WTC11 (cell line): ENCODE data around the gene ASCC3. TPM values are rescaled to one million over a fixed set of nuclear protein-coding genes. Genes with fewer than 3 reads are reported as not detected.

Experiments used
- ATAC-seq: fragments of 200-7000 bp; cut with Tn5 transposase; 2 replicates; pipeline ENCODE4 v1.10.0; 2021; ENCODE audit warnings: mild to moderate bottlenecking, moderate library complexity
- CTCF ChIA-PET: fragments of 300-600 bp; sonication (Branson Sonifier 250); formaldehyde crosslinking; loops from one replicate; lab custom pipeline; 2021; ENCODE audit warnings: antibody characterized with exemption; lab: Charles Lee
- POLR2A ChIA-PET: fragments of 350-600 bp; sonication (Branson Sonifier 250); formaldehyde crosslinking; loops from one replicate; lab custom pipeline; 2021; ENCODE audit warnings: antibody characterized with exemption; lab: Charles Lee
- DNase-seq: peaks from one replicate; pipeline ENCODE4 v3.0.0; 2021; ENCODE audit warnings: low spot score
- H3K27ac Mint-ChIP-seq: 2 replicates; pipeline ENCODE4 v1.8.0; 2021; ENCODE audit warnings: mixed read lengths
- H3K27me3 Mint-ChIP-seq: 2 replicates; pipeline ENCODE4 v1.8.0; 2021; ENCODE audit warnings: low read depth, mild to moderate bottlenecking, moderate library complexity, mixed read lengths
- H3K36me3 Mint-ChIP-seq: 2 replicates; pipeline ENCODE4 v1.8.0; 2021; ENCODE audit warnings: mixed read lengths
- H3K4me1 Mint-ChIP-seq: 2 replicates; pipeline ENCODE4 v1.8.0; 2022; ENCODE audit warnings: mixed read lengths
- H3K4me3 Mint-ChIP-seq: 2 replicates; pipeline ENCODE4 v1.8.0; 2021; ENCODE audit warnings: mild to moderate bottlenecking, moderate library complexity, mixed read lengths
- H3K9me3 Mint-ChIP-seq: 2 replicates; pipeline ENCODE4 v1.8.0; 2021; ENCODE audit warnings: mixed read lengths
- ARID4B ChIP-seq: sonication (generic); formaldehyde crosslinking; IDR thresholded peaks from 2 replicates; pipeline ENCODE4 v1.8.0; 2023; ENCODE audit warnings: missing genetic modification reagents, mild to moderate bottlenecking, borderline replicate concordance
- ATF3 ChIP-seq: sonication (generic); formaldehyde crosslinking; conservative IDR thresholded peaks from 2 replicates; pipeline ENCODE4 v1.8.1; 2022; ENCODE audit warnings: mild to moderate bottlenecking, missing genetic modification reagents
- ATF6 ChIP-seq: sonication (generic); formaldehyde crosslinking; IDR thresholded peaks from 2 replicates; pipeline ENCODE4 v1.8.1; 2023; ENCODE audit warnings: mild to moderate bottlenecking, missing genetic modification reagents
- CBFB ChIP-seq: sonication (generic); formaldehyde crosslinking; IDR thresholded peaks from 2 replicates; pipeline ENCODE4 v1.8.1; 2022; ENCODE audit warnings: mild to moderate bottlenecking, low read depth, missing genetic modification reagents
- CDX4 ChIP-seq: fragments of 250-450 bp; sonication (Bioruptor Pico); IDR thresholded peaks from 2 replicates; pipeline ENCODE4 v1.9.0; 2021; ENCODE audit warnings: moderate library complexity, mild to moderate bottlenecking, inconsistent platforms, borderline replicate concordance
- E2F5 ChIP-seq: sonication (generic); formaldehyde crosslinking; IDR thresholded peaks from 2 replicates; pipeline ENCODE4 v1.8.1; 2022; ENCODE audit warnings: mild to moderate bottlenecking, moderate library complexity, missing genetic modification reagents
- FOXJ3 ChIP-seq: sonication (generic); formaldehyde crosslinking; IDR thresholded peaks from 2 replicates; pipeline ENCODE4 v1.9.0; 2021; ENCODE audit warnings: missing genetic modification reagents, mild to moderate bottlenecking, borderline replicate concordance
- FOXK1 ChIP-seq: sonication (generic); formaldehyde crosslinking; IDR thresholded peaks from 2 replicates; pipeline ENCODE4 v1.8.0; 2022; ENCODE audit warnings: mild to moderate bottlenecking, moderate library complexity, missing genetic modification reagents
- GRHL2 ChIP-seq: fragments of 250-450 bp; sonication (Bioruptor Pico); IDR thresholded peaks from 2 replicates; pipeline ENCODE4 v1.8.0; 2022; ENCODE audit warnings: mild to moderate bottlenecking, moderate library complexity; ENCODE audit not compliant: insufficient replicate concordance, severe bottlenecking
- IRF1 ChIP-seq: sonication (generic); formaldehyde crosslinking; IDR thresholded peaks from 2 replicates; pipeline ENCODE4 v1.8.0; 2023; ENCODE audit warnings: missing genetic modification reagents
- IRF2 ChIP-seq: sonication (generic); formaldehyde crosslinking; IDR thresholded peaks from 2 replicates; pipeline ENCODE4 v1.8.0; 2022; ENCODE audit warnings: low read depth, missing genetic modification reagents, borderline replicate concordance
- KAT7 ChIP-seq: sonication (generic); formaldehyde crosslinking; IDR thresholded peaks from 2 replicates; pipeline ENCODE4 v1.8.1; 2023; ENCODE audit warnings: missing genetic modification reagents, mild to moderate bottlenecking, borderline replicate concordance
- OVOL2 ChIP-seq: fragments of 250-450 bp; sonication (Bioruptor Pico); IDR thresholded peaks from 2 replicates; pipeline ENCODE4 v1.9.0; 2021; ENCODE audit warnings: mild to moderate bottlenecking, borderline replicate concordance
- PRDM15 ChIP-seq: sonication (generic); formaldehyde crosslinking; IDR thresholded peaks from 2 replicates; pipeline ENCODE4 v1.8.0; 2022; ENCODE audit warnings: missing genetic modification reagents
- RORB ChIP-seq: fragments of 250-450 bp; sonication (Bioruptor Pico); IDR thresholded peaks from 2 replicates; pipeline ENCODE4 v1.9.0; 2021; ENCODE audit warnings: mild to moderate bottlenecking
- SOX15 ChIP-seq: fragments of 250-450 bp; sonication (Bioruptor Pico); IDR thresholded peaks from 2 replicates; pipeline ENCODE4 v1.9.0; 2021; ENCODE audit warnings: mild to moderate bottlenecking
- SP1 ChIP-seq: sonication (generic); formaldehyde crosslinking; conservative IDR thresholded peaks from 2 replicates; pipeline ENCODE4 v1.8.1; 2022; ENCODE audit warnings: missing genetic modification reagents
- TEAD4 ChIP-seq: sonication (generic); formaldehyde crosslinking; IDR thresholded peaks from 2 replicates; pipeline ENCODE4 v1.8.0; 2022; ENCODE audit warnings: mild to moderate bottlenecking, missing genetic modification reagents
- ZMAT4 ChIP-seq: fragments of 250-450 bp; sonication (Bioruptor Pico); IDR thresholded peaks from 2 replicates; pipeline ENCODE4 v1.9.0; 2021; ENCODE audit warnings: mild to moderate bottlenecking
- ZNF396 ChIP-seq: fragments of 250-450 bp; sonication (Bioruptor Pico); IDR thresholded peaks from 2 replicates; pipeline ENCODE4 v1.8.0; 2021; ENCODE audit warnings: mild to moderate bottlenecking, moderate library complexity, borderline replicate concordance
- total RNA-seq: library from RNA; stranded (reverse); gene quantifications from 3 replicates; pipeline ENCODE4 v1.2.3, GENCODE V29; 2021

The ASCC3 gene
- total RNA-seq, 1 experiment from 2014 or later: 80.7 TPM

GRCh38 chr6:100899202-100899601 is 18.1 kb upstream of the ASCC3 start:
- ChIA-PET CTCF (no interaction called here), POLR2A (no interaction called here)
- no peak for DNase-seq
- no peak overlapping the region for H3K27ac Mint-ChIP-seq
- TF ChIP-seq ZMAT4 (no peak), ZNF396 (CRISPR knock-in tag) (no peak), SOX15 (CRISPR knock-in tag) (no peak), IRF2 (no peak), OVOL2 (CRISPR knock-in tag) (no peak), TEAD4 (CRISPR knock-in tag) (no peak), CDX4 (CRISPR knock-in tag) (no peak), FOXK1 (no peak), FOXJ3 (CRISPR knock-in tag) (no peak), ATF3 (CRISPR knock-in tag) (no peak), SP1 (CRISPR knock-in tag) (no peak), E2F5 (CRISPR knock-in tag) (no peak), PRDM15 (no peak), ATF6 (CRISPR knock-in tag) (no peak), CBFB (CRISPR knock-in tag) (no peak)
- H3K4me1 Mint-ChIP-seq: no peaks in the 10 kb centered on the region
- H3K9me3 Mint-ChIP-seq: peaks cover 54% of the 10 kb centered on the region
- no peak for ATAC-seq
- H3K4me3 Mint-ChIP-seq: no peak overlapping the region
- H3K27me3 Mint-ChIP-seq: peaks cover 4% of the 10 kb centered on the region; the same call in 1 of the 2 replicates
- H3K36me3 Mint-ChIP-seq: peaks cover 35% of the 10 kb centered on the region

GRCh38 chr6:100897671-100898070 is 16.5 kb upstream of the ASCC3 start:
- H3K27me3 Mint-ChIP-seq: peaks cover 4% of the 10 kb centered on the region; the same call in 1 of the 2 replicates
- H3K4me1 Mint-ChIP-seq: peaks cover 7% of the 10 kb centered on the region
- no peak for ATAC-seq
- H3K36me3 Mint-ChIP-seq: peaks cover 48% of the 10 kb centered on the region
- H3K9me3 Mint-ChIP-seq: peaks cover 67% of the 10 kb centered on the region
- no peak overlapping the region for H3K4me3 Mint-ChIP-seq
- POLR2A ChIA-PET: no interaction called here
- no peak overlapping the region for H3K27ac Mint-ChIP-seq
- no peak for TF ChIP-seq RORB (CRISPR knock-in tag)
- no peak for TF ChIP-seq IRF1 (CRISPR knock-in tag)
- no peak for TF ChIP-seq GRHL2 (CRISPR knock-in tag)
- no peak for TF ChIP-seq ARID4B (CRISPR knock-in tag)
- TF ChIP-seq KAT7: no peak
- DNase-seq: no peak
- CTCF ChIA-PET: no interaction called here
